Body of pancreas (tissue), 4 donors: ENCODE results near the gene ZNF224. TPM values are rescaled to one million over a fixed set of nuclear protein-coding genes. Genes with fewer than 3 reads are reported as not detected.

Source experiments
- ATAC-seq: fragments of 150-250 bp; one replicate; pipeline ENCODE4 v1.9.1; 2016
- DNase-seq, 4 donors: peaks; one replicate each; pipeline ENCODE4 v3.0.0-alpha.2; 2019
- H3K27ac ChIP-seq, 4 donors: fragments of 200-600 bp; sonication (generic); 1 replicate in 3 of 4; 2 replicates in 1 of 4; pipeline versions ENCODE4 v1.5.1 to v1.6.1; 2016 to 2019; ENCODE audit warnings: mild to moderate bottlenecking in 1 of 4, mixed read lengths in 1 of 4, moderate library complexity in 1 of 4
- H3K27me3 ChIP-seq, 2 donors: fragments of 200-600 bp; sonication (generic); one replicate each; pipeline ENCODE4 v1.6.0; 2016; ENCODE audit warnings: mild to moderate bottlenecking in 1 of 2
- H3K36me3 ChIP-seq, 2 donors: fragments of 200-600 bp; sonication (generic); replicated peaks in 1 of 2; 2 replicates each; pipeline ENCODE4 v1.5.1; 2016; ENCODE audit warnings: low read depth in 2 of 2; ENCODE audit not compliant: insufficient read depth in 1 of 2
- H3K4me1 ChIP-seq: fragments of 200-600 bp; sonication (generic); one replicate; pipeline ENCODE4 v1.6.0; 2016
- H3K4me3 ChIP-seq, 2 donors: fragments of 200-600 bp; sonication (generic); 1 replicate in 1 of 2; 2 replicates in 1 of 2; pipeline ENCODE4 v1.5.1; 2016 to 2019
- H3K9me3 ChIP-seq, 3 donors: fragments of 200-600 bp; sonication (generic); 1 replicate in 2 of 3; 2 replicates in 1 of 3; pipeline ENCODE4 v1.5.1; 2016
- POLR2A ChIP-seq, 3 donors: fragments of 450-650 bp; IDR thresholded peaks; one replicate each; pipeline ENCODE4 v1.6.1; 2016; ENCODE audit warnings: antibody characterized with exemption in 3 of 3, mild to moderate bottlenecking in 2 of 3
- WGBS, 2 donors: methylation state at CpG; one replicate each; pipeline ENCODE4 v1.1.5; 2017; 5-methylcytosine and 5-hydroxymethylcytosine counted together
- intact Hi-C: fragments of 100-400 bp; cut with DNase I; formaldehyde crosslinking; loops from one replicate; pipeline ENCODE4 v1.15.1; 2023
- total RNA-seq, 2 donors: library from RNA; depleted of rRNA; stranded (reverse); fragments of >200 nt; gene quantifications; one replicate each; pipeline ENCODE4 v1.1.0, GENCODE V29; 2016
- TF ChIP-seq, protein P1 (sequence below), 7 experiments: fragments of 450-650 bp in 4 of 7; fragments of 200-600 bp in 3 of 7; sonication (generic) in 3 of 7; IDR thresholded peaks; one replicate each; pipeline ENCODE4 v1.5.1; 2016 to 2019; ENCODE audit warnings: antibody characterized with exemption in 7 of 7

The ZNF224 gene
- total RNA-seq, 2 donors from 2014 or later: 19.1 to 20.5 TPM

DNA sequence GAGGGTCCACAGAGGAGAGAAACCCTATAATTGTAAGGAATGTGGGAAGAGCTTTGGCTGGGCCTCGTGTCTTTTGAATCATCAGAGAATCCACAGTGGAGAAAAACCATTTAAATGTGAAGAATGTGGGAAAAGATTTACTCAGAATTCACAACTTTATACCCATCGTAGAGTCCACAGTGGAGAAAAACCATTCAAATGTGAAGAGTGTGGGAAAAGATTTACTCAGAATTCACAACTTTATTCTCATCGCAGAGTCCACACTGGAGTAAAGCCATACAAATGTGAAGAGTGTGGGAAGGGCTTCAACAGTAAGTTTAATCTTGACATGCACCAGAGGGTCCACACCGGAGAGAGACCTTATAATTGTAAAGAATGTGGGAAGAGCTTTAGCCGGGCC lies 37.8 kb downstream of the ZNF224 start:
- Histone ChIP-seq H3K4me1 (no peaks in the 10 kb centered on the region), H3K4me3 (no peak overlapping the region), H3K9me3 (peaks cover 0 to 29% (median 0%) of the 10 kb centered on the region in 3 donors), H3K27ac (no peak overlapping the region), H3K36me3 (peaks cover 0 to 7% of the 10 kb centered on the region in 2 donors), H3K27me3 (no peaks in the 10 kb centered on the region)
- ATAC-seq: no peak
- 91 to 92% methylated on average over 5 of the region's 5 CpGs for WGBS, 2 donors
- intact Hi-C loops: no loop called here
- DNase-seq: no peak
- no peak for TF ChIP-seq POLR2A (IDR thresholded peaks at IDR 0.05)
- TF ChIP-seq, protein P1, sequence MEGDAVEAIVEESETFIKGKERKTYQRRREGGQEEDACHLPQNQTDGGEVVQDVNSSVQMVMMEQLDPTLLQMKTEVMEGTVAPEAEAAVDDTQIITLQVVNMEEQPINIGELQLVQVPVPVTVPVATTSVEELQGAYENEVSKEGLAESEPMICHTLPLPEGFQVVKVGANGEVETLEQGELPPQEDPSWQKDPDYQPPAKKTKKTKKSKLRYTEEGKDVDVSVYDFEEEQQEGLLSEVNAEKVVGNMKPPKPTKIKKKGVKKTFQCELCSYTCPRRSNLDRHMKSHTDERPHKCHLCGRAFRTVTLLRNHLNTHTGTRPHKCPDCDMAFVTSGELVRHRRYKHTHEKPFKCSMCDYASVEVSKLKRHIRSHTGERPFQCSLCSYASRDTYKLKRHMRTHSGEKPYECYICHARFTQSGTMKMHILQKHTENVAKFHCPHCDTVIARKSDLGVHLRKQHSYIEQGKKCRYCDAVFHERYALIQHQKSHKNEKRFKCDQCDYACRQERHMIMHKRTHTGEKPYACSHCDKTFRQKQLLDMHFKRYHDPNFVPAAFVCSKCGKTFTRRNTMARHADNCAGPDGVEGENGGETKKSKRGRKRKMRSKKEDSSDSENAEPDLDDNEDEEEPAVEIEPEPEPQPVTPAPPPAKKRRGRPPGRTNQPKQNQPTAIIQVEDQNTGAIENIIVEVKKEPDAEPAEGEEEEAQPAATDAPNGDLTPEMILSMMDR (IDR thresholded peaks at IDR 0.05): no peak

DNA sequence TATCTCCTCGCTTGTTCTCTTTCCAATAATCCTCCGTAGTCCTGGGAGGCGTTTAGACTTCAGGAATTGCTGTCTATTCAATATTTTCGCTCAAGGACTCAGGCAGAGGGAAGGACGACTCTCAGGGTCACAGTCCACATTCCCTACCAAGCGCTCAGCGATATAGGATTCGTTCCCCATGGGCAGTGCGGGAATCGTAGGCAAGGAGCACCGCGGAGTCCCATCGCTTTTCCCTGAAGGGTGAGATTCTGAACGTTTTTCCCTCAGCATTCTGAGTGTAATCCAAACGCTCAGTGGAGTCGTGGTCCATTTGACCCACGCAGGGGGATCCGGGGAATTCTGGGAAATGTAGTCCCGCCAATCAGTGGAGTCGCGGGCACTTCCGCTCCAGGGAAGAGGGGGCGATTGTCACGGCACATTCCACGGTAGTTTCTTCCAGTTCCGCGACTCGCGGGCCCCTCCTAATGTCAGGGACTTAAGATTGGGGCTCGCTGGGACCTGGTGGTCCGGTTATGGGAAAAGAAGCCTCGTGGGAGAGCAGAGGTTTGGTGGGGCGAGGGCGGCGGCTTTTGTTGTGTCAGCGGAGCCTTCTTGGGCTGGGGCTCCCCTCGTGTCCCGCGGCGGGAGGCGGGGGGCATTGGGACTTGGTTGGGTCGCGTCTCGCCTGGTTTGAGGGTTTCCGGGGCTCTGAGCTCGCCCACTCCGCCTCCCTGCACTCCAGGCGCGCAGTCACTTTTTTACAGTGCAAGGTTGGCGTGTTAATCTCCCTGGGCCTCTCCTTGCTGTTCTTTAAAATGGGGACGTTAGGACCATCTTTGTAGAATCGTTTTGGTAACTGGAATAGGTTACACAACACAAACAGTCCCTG lies 47.3 kb downstream of the ZNF224 start, which contains the start of gene ZNF234:
TSS of gene ZNF234 (plus strand) at position 364 of the 868 bp plus-strand sequence. CDS start 3,079 bp downstream, outside the sequence.
- no peaks in the 10 kb centered on the region for H3K27me3 ChIP-seq
- peaks cover 11% of the 10 kb centered on the region for H3K4me1 ChIP-seq
- 0% methylated on average over 13 to 52 of the region's 52 CpGs for WGBS, 2 donors
- TF ChIP-seq POLR2A (IDR thresholded peaks at IDR 0.05): peak in 2 of 3 donors; percentile 41 to 50
- TF ChIP-seq, protein P1 (IDR thresholded peaks at IDR 0.05): no peak
- H3K27ac ChIP-seq: peak within 1 kb of the TSS in 3 of 4 donors; percentile 64 to 70 (median 68)
- no peaks in the 10 kb centered on the region for H3K9me3 ChIP-seq
- DNase-seq: peak; percentile 71 to 87 (median 82)
- ATAC-seq: peak; percentile 91
- H3K36me3 ChIP-seq: peaks cover 0 to 2% of the 10 kb centered on the region in 2 donors
- intact Hi-C loops: no loop called here
- peak within 1 kb of the TSS; percentile 51 to 91 for H3K4me3 ChIP-seq

DNA sequence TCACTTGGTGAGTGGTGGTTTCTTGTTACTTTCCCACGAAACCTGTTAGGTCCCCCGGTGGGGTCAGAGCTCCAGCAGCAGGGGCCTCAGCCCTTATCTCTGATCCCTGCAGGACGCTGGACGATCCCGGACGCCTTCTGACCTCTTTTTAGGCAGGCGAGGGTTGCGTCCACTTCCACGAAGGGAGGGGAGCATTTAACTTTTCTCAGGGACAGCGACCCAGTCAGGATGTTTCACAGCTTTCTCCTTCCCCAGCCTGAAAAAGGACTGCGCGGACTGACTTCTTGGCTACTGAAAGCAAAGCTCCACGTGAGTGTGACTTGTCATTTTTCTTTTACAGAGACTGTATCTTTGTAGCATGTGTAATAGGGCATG lies 47.9 kb downstream of the ZNF224 start:
- intact Hi-C loops: no loop called here
- peak in 2 of 4 donors; percentile 7 to 12 for DNase-seq
- peaks cover 11% of the 10 kb centered on the region for H3K4me1 ChIP-seq
- TF ChIP-seq, protein P1 (IDR thresholded peaks at IDR 0.05): no peak
- no peak for TF ChIP-seq POLR2A (IDR thresholded peaks at IDR 0.05)
- peak overlapping the region; percentile 51 to 91 for H3K4me3 ChIP-seq
- H3K36me3 ChIP-seq: peaks cover 0 to 2% of the 10 kb centered on the region in 2 donors
- 2 to 6% methylated on average over 12 to 13 of the region's 13 CpGs for WGBS, 2 donors
- no peaks in the 10 kb centered on the region for H3K27me3 ChIP-seq
- ATAC-seq: no peak
- peak overlapping the region in 2 of 4 donors; percentile 64 to 70 for H3K27ac ChIP-seq
- H3K9me3 ChIP-seq: no peaks in the 10 kb centered on the region

DNA sequence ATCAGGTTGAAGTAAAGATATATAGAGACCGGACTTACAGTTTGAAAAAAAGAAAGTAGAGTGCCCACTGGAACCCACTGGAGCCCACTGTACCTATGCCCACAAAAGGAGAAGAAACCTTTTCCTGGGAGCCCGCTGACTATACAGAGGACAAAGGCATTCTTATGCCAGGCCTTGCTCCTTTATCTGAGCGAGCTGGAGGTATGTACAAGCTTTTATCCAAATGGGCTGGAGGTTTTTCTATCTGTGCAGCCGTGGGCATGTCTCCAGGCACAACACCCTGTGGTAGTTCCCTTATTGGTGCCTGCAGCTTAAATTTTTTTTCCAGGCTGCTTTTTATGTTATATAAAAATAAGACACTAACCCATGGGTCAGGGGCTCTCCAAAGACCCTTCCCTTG lies 55.6 kb downstream of the ZNF224 start:
- no peak for ATAC-seq
- DNase-seq: no peak
- no peaks in the 10 kb centered on the region for H3K27me3 ChIP-seq
- TF ChIP-seq, protein P1 (IDR thresholded peaks at IDR 0.05): no peak
- TF ChIP-seq POLR2A (IDR thresholded peaks at IDR 0.05): no peak
- no peak overlapping the region for H3K27ac ChIP-seq
- WGBS, 2 donors: 96 to 98% methylated on average over 4 of the region's 4 CpGs
- no peaks in the 10 kb centered on the region for H3K4me1 ChIP-seq
- intact Hi-C loops: no loop called here
- H3K9me3 ChIP-seq: peaks cover 0 to 30% (median 0%) of the 10 kb centered on the region in 3 donors
- H3K4me3 ChIP-seq: no peak overlapping the region
- peaks cover 25 to 33% of the 10 kb centered on the region in 2 donors for H3K36me3 ChIP-seq
